ENCODE data around the gene GTF3C5.

- TF ChIP-seq CTCF (IDR thresholded peaks at IDR 0.05) (no peak), POLR2AphosphoS5 (IDR thresholded peaks at IDR 0.05) (no peak)
Measured at GRCh38 chr9:133073086-133074014, 42.6 kb downstream of the GTF3C5 start.

All from stomach (tissue), 4 donors.